GM18511 (cell line): ENCODE measurements around the gene PI4K2A.
A peak's percentile ranks its signal among the peaks of the same experiment; 100 is the strongest.
"Not testable (repeated sequence)": the region's sequence is repeated elsewhere in the genome, so short reads cannot be mapped to it uniquely, and the experiment has no call there.

Experiments
- ATAC-seq: cut with Tn5 transposase; IDR thresholded peaks from one replicate; pipeline ENCODE4 v1.9.1; 2021; ENCODE audit warnings: mild to moderate bottlenecking, moderate library complexity; ENCODE audit not compliant: unreplicated experiment

The PI4K2A gene

DNA sequence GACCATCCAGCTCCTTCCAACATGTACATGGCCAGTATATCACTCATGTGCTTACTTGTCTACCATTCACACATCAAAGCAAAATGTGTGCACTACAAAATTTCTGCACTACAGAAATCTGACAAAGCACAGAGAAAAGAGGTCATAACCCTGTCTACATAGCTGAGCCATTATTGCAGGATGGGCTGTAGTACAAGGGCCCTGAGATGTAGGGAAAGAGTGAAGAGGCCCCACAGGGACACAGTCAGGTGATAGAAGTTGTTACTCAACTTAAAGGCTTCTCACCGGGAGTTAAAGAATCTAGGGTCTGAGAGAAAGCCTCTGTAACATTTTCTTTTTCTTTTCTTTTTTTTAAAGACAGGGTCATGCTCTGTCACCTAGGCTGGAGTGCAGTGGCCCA is 29.1 kb downstream of the PI4K2A start:
- ATAC-seq: no peak

DNA sequence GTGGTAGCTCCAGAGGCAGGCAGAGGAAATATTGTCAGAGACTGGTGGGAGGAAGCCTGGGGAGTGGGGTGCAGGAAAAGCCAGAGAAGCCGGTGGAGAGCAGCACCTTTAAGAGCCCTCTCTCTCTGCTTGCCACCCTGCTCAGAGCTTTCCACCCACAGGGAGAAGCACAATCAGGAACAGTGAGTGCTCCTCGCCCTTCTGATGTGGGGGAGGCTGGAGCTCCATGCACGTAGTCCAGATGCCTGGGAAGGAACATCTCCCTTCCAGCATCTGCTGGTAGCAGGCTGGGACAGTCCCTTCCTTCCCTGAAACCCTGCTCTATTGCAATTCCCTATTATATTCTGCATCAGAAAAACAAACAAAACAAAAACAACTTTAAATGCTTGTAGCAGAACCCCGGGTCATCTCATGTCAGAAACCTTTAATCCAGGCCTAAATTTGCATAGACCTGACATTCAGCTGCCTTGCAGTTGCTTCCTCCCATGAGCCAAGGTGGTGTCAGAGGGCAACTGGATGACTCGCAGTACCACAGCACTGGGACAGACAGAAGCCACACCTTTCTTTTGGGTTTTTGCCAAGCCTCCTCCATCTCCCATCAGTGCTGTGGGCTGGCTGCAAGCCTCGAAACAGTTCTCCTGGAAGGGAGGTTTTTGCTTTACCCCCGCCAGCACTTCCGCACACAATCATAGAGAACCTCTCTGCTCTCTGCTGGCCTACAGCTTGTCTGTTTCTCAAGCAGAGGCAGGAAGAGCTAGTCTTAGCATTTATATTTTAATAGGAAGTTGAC is 33.5 kb downstream of the PI4K2A start:
- ATAC-seq: no peak

DNA sequence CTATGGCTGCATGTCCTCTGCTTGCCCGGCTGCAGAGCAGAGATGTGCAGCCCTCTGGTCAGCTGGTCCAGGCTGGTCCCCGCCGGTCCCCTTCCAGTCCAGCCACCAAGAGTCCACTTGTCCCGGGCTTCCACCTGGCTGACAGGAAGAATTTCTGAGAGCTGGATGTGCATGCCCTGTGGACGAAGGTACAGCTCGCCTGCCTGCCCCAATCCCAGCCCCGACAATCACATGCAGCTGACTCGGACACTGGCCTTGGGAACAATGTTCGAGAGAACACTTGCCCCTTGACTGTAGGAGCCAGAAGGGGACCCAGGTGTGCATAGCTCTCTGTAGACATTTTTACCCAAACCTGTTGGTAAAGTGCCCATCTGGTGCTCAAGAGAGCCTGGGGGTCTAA is 34.8 kb downstream of the PI4K2A start:
- ATAC-seq: no peak

DNA sequence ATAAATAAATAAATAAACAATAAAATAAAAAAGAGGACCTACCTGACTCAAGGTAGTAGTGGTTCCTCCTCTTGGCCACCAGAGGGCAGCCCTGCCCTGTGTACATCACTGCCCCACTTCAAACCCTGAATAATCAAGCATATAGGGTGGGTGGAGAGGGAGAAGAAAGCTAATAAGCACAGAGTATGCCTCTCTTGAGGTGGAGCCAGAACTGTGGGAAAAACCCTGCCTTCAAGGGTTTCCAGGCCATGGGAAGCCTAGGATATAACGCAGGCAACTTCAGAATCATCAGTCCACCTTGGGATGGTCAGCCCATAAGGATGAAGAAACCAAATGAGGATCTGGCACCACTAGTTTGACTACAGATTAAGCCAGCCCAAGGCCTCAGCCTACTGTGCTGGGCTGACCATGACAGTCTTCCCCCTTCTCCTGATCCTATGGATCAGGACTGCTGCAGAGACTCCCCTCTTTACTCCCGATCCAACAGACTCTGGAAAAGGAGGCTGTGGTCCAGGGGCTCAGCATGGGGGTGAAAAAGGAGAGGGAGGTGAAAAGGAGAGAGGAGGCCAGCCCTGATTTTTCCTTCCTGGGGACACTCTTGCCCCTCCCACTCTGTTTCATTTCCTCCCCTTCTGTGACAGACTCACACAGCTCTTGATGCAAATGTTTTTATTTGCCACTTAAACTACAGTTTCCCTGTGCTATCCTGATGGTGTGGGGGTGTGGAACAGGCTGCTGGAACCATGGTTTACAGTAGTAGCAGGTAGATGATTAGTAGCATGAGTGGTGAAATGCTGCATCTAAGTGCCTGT is 36.5 kb downstream of the PI4K2A start:
- ATAC-seq: peak; percentile 83

DNA sequence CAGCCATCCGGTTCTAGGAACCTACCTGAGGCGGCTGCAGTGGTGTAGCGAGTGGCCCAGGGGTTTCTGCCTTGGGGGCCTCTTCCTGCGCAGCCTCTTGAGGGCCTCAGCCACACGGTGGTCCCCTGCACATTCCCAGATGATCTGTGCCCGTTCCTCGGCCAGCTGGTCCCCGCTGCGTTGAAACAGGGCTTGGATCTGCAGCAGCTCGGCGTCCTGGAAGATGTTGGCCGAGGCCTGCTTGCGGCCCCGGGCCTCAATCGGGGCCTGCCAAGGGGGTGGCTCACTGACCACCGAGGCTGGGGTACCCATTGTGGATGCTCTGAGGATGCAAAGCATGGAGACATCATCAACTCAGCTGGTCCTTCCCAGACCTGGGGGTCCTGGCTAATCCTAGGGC is 39.1 kb downstream of the PI4K2A start:
- no peak for ATAC-seq

DNA sequence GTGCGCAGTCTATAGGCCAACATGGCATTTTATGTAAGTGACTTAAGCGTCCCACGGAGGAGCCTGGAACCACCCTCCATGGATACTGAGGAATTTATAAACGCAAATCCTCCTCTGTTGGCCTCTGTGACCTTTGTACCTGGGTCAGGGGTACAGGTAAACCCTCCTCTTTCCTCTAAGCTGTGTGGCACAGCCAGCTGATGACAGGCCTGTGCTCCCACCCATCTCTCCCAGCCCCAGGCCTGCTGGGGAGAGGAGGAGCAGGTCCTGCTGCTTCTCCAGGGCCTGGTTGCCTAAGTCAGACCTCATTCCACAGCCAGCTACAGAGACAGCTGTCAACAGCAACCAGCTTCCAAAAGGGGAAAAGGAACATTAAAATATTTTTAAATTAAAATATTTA is 41.6 kb downstream of the PI4K2A start:
- no peak for ATAC-seq

DNA sequence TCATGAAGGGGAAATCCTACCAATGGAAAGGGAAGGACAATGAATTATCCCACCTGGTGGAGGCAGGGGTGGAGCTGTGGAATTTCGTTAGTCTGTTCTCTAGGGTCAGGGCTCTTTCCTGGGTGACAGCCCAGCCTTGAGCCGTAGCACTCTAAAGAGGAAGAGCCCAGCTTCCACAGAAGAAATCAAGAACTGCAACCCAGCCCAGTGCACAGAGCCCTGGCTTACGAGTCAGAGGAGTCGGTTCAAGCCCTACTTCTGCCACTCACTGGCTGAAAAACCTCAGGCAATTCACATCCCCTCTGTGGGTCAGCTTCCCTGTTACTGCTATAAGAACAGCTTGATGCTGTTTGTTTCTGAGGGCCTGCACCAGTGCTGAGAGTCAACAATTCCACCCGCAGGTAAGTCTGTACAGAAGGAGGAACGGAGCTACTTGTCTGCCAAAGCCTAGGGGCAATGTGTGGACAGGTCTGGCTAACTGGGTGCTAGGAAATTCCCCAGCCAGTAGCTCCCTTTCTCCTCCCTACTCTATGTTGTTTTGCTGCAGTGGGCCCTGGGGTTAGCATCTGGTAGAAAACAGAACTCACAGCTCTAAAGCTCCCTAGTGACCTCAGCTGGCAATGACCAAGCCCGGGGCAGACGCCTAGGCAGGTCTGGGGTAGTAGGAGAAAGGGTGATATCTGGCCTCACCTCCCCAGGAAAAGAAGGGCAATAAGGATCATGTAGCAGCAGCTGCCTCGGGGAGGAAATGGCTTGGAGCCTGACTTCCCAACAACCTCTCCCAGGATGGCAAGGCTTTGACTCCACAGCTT is 43.3 kb downstream of the PI4K2A start:
- ATAC-seq: no peak

DNA sequence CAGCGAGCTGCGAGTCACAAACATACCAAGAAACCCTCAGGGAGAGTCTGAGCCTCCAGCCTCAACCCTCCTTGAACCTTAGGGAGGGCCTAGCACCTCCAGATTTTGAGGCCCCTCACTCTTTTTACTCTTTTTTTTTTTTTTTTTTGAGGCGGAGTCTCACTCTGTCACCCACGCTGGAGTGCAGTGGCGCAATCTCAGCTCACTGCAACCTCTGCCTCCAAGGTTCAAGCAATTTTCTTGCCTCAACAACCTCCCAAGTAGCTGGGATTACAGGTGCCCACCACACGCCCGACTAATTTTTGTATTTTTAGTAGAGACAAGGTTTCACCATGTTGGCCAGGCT is 43.9 kb downstream of the PI4K2A start:
- not testable (repeated sequence) for ATAC-seq

DNA sequence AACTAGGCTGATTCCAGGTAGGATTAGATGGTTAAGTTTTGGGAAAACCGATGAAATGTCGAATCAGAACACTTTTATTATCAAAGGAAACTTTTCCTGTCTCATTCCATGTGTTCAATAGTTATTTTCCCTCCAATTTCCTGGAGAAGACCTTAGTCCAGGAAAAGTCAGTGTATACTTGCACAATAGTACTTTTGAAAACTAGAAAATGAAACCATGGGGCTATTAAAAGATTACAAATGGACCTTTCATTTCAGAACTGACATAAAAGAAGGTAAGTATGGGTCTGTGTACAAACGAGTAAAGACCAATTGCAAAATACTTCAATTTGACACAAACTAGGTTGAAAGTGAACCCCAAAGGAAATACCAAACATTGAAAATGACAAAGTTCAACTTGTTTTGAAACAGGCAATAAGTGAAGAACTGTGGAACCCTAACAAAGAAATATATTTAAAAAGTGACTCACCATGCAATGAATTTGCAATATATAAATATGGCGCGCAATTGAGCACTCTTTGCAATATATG is 44.5 kb downstream of the PI4K2A start:
- ATAC-seq: no peak

DNA sequence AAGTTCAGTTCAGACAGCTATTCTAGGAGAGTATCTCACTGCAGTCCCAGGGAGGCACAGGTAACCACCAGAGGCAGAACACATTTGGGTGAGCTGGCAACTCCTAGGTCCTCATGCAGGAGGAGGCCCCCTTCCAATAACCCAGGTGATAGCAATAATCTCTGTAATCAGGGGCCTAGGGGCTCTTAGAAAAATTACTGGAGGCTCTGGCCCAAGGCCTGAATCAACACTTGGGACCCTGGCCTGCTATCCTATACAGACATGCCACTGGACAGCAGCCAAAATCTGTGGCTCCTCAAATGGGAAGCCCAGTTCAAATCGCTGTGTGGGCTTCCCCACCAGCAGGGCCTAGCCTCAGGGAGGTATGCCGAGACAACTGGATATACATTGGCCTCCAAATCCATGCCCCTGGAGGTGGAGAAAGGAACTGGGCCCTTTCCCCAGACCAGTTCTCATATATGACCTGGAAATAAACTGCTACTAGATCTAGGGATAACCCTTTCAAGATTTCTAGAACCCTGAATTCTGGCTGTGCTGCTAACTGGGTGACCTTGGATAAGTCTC is 45.0 kb downstream of the PI4K2A start:
- ATAC-seq: no peak

DNA sequence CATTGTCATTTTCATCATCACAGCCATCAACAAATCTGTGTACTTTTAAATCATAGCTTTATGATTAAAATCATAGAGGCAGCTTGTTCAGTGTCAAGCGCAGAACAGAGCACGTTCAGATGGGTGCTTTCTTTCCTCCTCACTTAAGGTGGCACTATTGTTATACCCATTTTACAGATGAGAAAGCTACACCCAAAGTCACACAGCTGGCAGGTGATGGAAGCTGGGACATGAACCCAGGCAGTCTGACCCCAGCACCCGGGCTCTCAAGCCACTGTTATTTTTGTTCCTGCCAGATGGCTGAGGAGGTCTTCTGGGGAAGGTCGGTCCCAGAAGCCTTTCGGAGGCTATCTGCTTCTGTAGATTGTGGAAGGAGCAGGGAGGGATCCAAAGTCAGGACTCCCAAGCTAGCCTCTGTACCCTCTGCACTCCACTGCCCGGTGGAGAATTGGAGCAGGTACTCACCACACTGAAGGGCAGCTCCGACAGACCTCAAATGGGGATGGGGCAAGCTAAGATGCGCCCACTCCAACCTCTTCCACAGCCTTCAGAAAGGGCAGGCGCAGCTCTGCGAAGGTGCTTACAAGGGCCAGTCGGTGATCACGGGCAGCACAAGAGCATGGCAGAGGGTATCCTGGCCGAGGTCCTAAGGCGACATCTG is 46.0 kb downstream of the PI4K2A start:
- no peak for ATAC-seq

DNA sequence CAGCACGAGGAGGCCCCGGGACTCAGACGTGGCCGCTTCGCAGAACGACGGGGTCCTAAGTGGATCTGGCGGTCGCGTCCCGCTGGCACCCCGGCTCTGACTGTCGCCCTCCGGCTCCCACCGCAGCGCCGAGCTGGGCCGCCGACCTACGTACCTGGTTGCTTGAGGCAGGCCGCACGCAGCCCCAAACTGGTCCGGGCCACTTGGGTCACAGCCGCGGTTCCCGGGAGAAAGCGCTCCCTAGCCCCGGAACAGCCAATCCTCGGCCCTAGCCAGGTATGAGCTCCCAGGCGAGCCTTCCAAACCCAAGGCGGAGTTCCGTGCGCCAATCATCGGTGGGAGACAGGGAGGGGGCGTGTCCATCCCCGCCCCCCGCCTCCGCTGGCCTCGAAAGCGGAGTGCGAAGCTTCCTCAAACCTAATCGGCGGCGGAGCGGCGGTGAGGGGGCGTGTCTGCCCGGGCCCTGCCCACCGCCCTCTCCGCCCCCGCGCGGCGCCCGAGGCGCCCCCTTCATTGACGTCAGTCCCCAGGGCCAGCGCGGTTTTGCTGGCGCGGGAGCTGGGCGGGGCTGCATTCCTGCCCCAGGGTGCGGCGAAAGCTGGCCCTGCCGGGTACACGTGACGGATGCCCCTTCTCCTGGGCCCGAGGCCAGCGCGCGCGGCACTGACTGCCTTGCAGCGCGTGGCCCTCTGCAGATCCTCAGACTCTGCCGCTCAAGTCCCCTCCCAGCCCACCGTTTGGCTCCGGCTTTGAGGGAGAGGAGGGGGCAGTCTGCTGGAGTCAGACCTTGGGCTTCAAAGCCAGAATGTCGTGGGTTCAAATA is 46.7 kb downstream of the PI4K2A start, which contains the start of gene AVPI1:
AVPI1 (minus strand) TSS at position 280 of the 823 bp plus-strand sequence. CDS start 7,336 bp downstream, outside the sequence.
- ATAC-seq: peak; percentile 93

DNA sequence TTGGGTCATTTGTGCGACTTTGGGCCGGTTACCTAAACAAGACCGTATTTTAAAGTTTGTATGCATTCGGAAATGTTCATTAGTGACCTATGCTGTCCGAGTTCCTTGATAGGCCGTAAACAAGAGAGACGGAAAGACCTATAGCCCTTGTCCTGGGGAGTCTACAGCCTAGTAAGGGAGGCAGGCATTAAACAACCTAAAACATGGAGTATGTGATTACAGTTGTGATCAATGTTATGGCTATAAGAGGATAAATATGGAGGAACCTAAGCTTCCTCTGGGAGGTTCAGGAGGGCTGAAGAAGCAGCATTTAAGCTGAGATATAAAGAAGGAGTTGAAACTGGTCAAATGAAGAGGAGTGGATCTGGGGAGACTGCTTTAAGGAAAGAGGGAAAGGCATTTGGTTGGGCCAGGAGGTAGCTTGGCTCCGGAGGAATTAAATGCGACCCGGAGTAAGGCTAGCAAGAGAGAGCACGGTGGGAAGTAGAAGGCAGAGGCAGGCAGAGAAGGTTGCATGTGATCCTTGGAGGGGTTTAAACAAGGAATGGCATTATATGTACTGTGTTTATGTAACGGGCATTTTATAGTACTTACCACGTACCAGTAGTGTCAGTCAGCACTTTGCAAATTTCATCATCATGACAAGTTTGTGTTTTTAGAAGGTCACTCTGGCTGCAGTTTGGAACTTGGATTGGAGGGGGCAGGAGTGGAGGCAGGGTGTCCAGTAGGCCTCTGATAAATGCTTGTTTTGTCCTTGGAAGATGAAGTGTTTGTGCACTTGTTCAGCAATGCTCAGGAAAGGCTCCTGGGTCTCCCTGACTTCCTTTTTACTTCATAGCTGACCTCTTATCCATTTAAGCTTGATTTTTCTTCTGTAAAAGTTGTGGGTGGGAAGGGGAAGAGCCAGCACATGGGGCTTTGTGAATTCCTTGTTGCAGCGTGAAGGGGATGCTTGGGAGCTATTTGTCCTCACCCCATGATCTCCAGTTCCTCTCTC is 47.6 kb downstream of the PI4K2A start:
- no peak for ATAC-seq

DNA sequence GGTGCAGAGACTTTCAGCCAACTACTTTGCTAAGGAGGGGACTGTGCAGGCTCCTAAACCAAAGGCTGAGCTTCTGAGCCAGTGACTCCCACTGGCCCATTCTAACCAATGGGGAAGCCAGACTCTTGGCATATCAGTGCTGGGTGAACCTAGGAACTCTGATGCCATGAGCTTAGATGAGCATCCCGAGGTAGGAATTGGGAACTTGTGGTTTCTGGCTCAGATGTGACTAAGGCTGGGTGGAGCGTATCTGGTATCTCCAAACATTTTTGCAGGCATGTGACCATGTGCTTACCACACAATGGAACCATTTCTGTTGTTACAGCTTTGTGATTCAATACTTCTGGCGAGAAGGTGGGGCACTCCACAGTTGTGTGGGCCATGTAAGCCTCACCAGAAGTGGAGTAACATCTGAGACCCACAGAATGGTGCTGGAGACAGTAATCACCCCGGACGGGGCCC is 49.1 kb downstream of the PI4K2A start:
- no peak for ATAC-seq

DNA sequence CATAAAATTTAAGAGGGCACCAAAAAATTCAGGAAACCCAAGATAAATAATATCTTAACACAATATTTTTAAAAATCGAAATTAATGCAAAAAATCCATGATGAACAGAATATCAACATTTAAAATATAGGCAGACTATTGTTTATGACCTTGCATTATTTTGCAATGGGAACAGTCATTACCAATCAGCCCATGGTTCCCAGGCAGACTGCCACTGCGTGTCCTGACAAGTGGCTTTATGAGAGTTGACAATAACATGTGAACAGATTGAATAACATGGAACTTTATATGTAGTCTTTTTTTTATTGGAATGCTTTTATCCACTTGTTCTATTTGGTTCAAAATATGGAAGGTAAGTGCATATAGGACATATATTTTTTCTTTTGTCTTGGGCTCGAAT is 49.7 kb downstream of the PI4K2A start:
- ATAC-seq: no peak

DNA sequence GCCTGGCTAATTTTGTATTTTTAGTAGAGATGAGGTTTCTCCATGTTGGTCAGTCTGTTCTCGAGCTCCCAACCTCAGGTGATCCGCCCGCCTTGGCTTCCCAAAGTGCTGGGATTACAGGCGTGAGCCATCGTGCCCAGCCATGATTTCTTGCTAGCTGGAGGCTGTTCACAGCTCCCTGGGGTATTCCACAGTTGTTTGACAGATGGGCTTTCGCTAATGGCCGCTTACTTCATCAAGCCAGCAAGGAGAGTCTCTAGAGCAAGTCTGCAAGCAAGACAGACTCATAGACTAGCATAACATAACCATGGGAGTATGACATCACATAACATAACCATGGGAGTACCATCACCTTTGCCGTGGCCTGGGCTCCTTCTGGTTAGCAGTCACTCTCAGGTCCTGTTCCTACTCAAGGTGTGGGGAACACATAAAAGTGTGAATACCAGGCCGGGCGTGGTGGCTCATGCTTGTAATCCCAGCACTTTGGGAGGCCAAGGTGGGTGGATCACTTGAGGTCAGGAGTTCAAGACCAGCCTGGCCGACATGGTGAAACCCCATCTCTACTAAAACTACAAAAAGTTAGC is 57.7 kb downstream of the PI4K2A start:
- ATAC-seq: not testable (repeated sequence)

DNA sequence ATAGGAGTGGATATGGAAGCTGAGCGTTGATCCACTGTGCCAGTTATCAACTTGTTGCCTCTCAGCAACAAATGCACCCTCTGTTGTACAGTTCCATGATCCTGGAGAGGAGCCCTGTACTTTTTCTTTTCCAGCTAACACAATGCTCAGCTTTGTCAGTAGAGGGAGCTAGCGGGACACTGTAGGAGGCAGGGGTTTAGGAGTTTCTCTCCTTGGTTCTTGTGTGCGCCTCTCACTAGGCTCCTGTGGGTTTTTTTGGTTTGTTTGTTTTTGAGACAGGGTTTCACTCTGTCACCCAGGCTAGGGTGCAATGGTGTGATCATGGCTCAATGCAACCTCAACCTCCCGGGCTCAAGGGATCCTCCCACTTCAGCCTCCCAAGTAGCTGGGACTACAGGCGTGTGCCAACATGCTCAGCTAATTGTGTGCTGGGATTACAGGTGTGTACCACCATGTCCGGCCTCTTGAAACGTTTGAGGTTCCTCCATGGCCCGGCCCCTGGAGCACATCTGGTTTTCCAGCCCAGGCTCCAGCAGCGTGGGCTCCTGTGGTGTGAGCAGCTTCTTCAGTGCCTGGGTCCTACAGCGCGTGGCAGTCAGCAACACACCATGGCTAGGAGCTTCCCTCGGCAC is 61.1 kb downstream of the PI4K2A start:
- ATAC-seq: peak; percentile 84
